GM20431 (cell line): ENCODE measurements around the gene CA11.

ENCODE experiments used
- in situ Hi-C: fragments of 300-500 bp; cut with MseI, MboI; formaldehyde crosslinking; loops from one replicate; pipeline ENCODE4 v1.15.0; 2020; ENCODE audit warnings: low sequenced_read_pairs; ENCODE audit not compliant: unreplicated experiment

The CA11 gene

GRCh38 chr19:48631225-48631624 lies 14.8 kb downstream of the CA11 start:
- in situ Hi-C loops, result no loop called here

- in situ Hi-C loops, result no loop called here
These were observed 15.5 kb downstream of the CA11 start for GRCh38 chr19:48630296-48631063.

GRCh38 chr19:48629599-48630295 lies 16.2 kb downstream of the CA11 start:
- in situ Hi-C loops, result no loop called here

GRCh38 chr19:48629297-48629598 lies 16.7 kb downstream of the CA11 start:
- in situ Hi-C loops, result no loop called here

GRCh38 chr19:48628486-48629296 lies 17.3 kb downstream of the CA11 start:
- in situ Hi-C loops, result no loop called here

GRCh38 chr19:48627865-48628314 lies 18.1 kb downstream of the CA11 start:
- in situ Hi-C loops, result no loop called here

- in situ Hi-C loops, result no loop called here
These were observed 18.7 kb downstream of the CA11 start for GRCh38 chr19:48627201-48627864.

- in situ Hi-C loops, result no loop called here
These were observed 20.1 kb downstream of the CA11 start for GRCh38 chr19:48625891-48626327.

GRCh38 chr19:48624791-48625723 lies 20.9 kb downstream of the CA11 start:
- in situ Hi-C loops, result no loop called here

- in situ Hi-C loops, result no loop called here
These were observed 21.9 kb downstream of the CA11 start for GRCh38 chr19:48624067-48624594.

- in situ Hi-C loops, result no loop called here
These were observed 22.4 kb downstream of the CA11 start for GRCh38 chr19:48623556-48624066.

- in situ Hi-C loops, result no loop called here
These were observed 26.0 kb downstream of the CA11 start for GRCh38 chr19:48619692-48620585.

- in situ Hi-C loops, result no loop called here
These were observed 26.9 kb downstream of the CA11 start, which contains the start of the genes RPL18 and SPHK2 for GRCh38 chr19:48618916-48619691. TSS of gene RPL18 (minus strand) at chr19:48619178. CDS start at chr19:48619143, 35 bp downstream. TSS of gene SPHK2 (plus strand) at chr19:48619506. CDS start at chr19:48620515, 1,009 bp downstream.

GRCh38 chr19:48618278-48618915 lies 27.6 kb downstream of the CA11 start:
- in situ Hi-C loops, result no loop called here

- in situ Hi-C loops, result no loop called here
These were observed 28.6 kb downstream of the CA11 start for GRCh38 chr19:48617146-48617937.
